HG03097 (cell line): ENCODE measurements around the gene PIP4K2C.

ENCODE experiments used
- ATAC-seq: cut with Tn5 transposase; IDR thresholded peaks from one replicate; pipeline ENCODE4 v1.9.1; 2021; ENCODE audit not compliant: unreplicated experiment, low FRiP score

PIP4K2C gene

GRCh38 chr12:57590864-57591781 is at the start of gene PIP4K2C:
PIP4K2C (plus strand) TSS chr12:57591192; CDS start chr12:57591290, 98 bp downstream.
- ATAC-seq = peak; percentile 82

GRCh38 chr12:57541717-57542116 is 49.3 kb upstream of the PIP4K2C start:
- no peak for ATAC-seq

GRCh38 chr12:57543581-57543980 is 47.4 kb upstream of the PIP4K2C start:
- no peak for ATAC-seq

- ATAC-seq = no peak
These were observed 45.1 kb upstream of the PIP4K2C start for GRCh38 chr12:57545809-57546437.

- peak; percentile 95 for ATAC-seq
These were observed 44.3 kb upstream of the PIP4K2C start, which contains the start of gene DCTN2 for GRCh38 chr12:57546438-57547287. DCTN2 (minus strand) TSS chr12:57547192; CDS start chr12:57547063, 129 bp downstream.

GRCh38 chr12:57547288-57548012 is 43.5 kb upstream of the PIP4K2C start:
- no peak for ATAC-seq

GRCh38 chr12:57548013-57548315 is 43.0 kb upstream of the PIP4K2C start:
- ATAC-seq = no peak

- ATAC-seq = no peak
These were observed 42.5 kb upstream of the PIP4K2C start for GRCh38 chr12:57548488-57548887.

GRCh38 chr12:57549203-57549908 is 41.6 kb upstream of the PIP4K2C start:
- ATAC-seq = no peak

GRCh38 chr12:57549909-57550640 is 40.9 kb upstream of the PIP4K2C start, which contains the start of gene KIF5A:
KIF5A (plus strand) TSS chr12:57550044; CDS start chr12:57550272, 228 bp downstream.
- no peak for ATAC-seq

- no peak for ATAC-seq
These were observed 40.1 kb upstream of the PIP4K2C start for GRCh38 chr12:57550641-57551549.

- ATAC-seq = no peak
These were observed 39.2 kb upstream of the PIP4K2C start for GRCh38 chr12:57551637-57552305.

GRCh38 chr12:57552306-57552651 is 38.7 kb upstream of the PIP4K2C start:
- ATAC-seq = no peak

GRCh38 chr12:57552835-57553313 is 38.1 kb upstream of the PIP4K2C start:
- ATAC-seq = no peak

- no peak for ATAC-seq
These were observed 37.4 kb upstream of the PIP4K2C start for GRCh38 chr12:57553343-57554202.

- no peak for ATAC-seq
These were observed 36.5 kb upstream of the PIP4K2C start for GRCh38 chr12:57554453-57554852.
